Heart right ventricle (tissue), 16 donors: ENCODE results near the gene BIN1. TPM values are rescaled to one million over a fixed set of nuclear protein-coding genes. Genes with fewer than 3 reads are reported as not detected.

Experiments used
- ATAC-seq, 8 donors: fragments of 200-7000 bp; cut with Tn5 transposase; one replicate each; pipeline ENCODE4 v1.9.1; 2020; ENCODE audit warnings: mild to moderate bottlenecking in 8 of 8, moderate library complexity in 8 of 8, moderate number of reproducible peaks in 1 of 8
- DNase-seq, 2 donors: peaks; one replicate each; pipeline ENCODE4 v3.0.0-alpha.2; 2020
- H3K27ac ChIP-seq, 10 donors: fragments of 200-600 bp; sonication (generic) in 2 of 10; one replicate each; pipeline versions ENCODE4 v1.5.0 to v1.8.0; 2020 to 2022; ENCODE audit warnings: mild to moderate bottlenecking in 3 of 10
- H3K27me3 ChIP-seq, 7 donors: fragments of 200-600 bp; one replicate each; pipeline ENCODE4 v1.8.0; 2021 to 2022; ENCODE audit warnings: mild to moderate bottlenecking in 2 of 7
- H3K36me3 ChIP-seq, 9 donors: fragments of 200-600 bp; sonication (generic) in 1 of 9; one replicate each; pipeline versions ENCODE4 v1.5.0 to v1.8.0; 2020 to 2022; ENCODE audit warnings: mild to moderate bottlenecking in 2 of 9
- H3K4me1 ChIP-seq, 9 donors: fragments of 200-600 bp; sonication (generic) in 1 of 9; one replicate each; pipeline versions ENCODE4 v1.5.0 to v1.8.0; 2020 to 2022; ENCODE audit warnings: mild to moderate bottlenecking in 4 of 9
- H3K4me3 ChIP-seq, 10 donors: fragments of 200-600 bp; sonication (generic) in 2 of 10; one replicate each; pipeline versions ENCODE4 v1.5.0 to v1.8.0; 2020 to 2022; ENCODE audit warnings: mild to moderate bottlenecking in 7 of 10, moderate library complexity in 2 of 10
- H3K9me3 ChIP-seq, 11 donors: fragments of 200-600 bp in 10 of 11; sonication (generic) in 2 of 11; one replicate each; pipeline versions ENCODE4 v1.5.0 to v1.8.0; 2013 to 2022; ENCODE audit warnings: mild to moderate bottlenecking in 2 of 11, control low read depth in 1 of 11, moderate library complexity in 1 of 11
- WGBS, 2 donors: extraction: QIAGEN DNeasy Blood & Tissue Kit; methylation state at CpG; one replicate each; pipeline ENCODE4 v1.1.7; 2013; ENCODE audit warnings: inconsistent platforms in 1 of 2; 5-methylcytosine and 5-hydroxymethylcytosine counted together
- intact Hi-C, 10 donors: fragments of 100-400 bp; cut with DNase I; formaldehyde crosslinking; loops; one replicate each; pipeline versions ENCODE4 v1.11.1 to v1.14.2; 2022
- polyA plus RNA-seq, 2 donors: library from polyadenylated mRNA; stranded (reverse); fragments of 200-250 nt; gene quantifications; one replicate each; pipeline ENCODE4 v1.2.3, GENCODE V29; 2013
- total RNA-seq, 10 donors: library from RNA; stranded (reverse); fragmentation: NEBNext Ultra II Directional in 3 of 10; extraction: Animal tissue kit (Norgen Biotek cat#: 25700) in 3 of 10; gene quantifications; one replicate each; pipeline versions ENCODE4 v1.2.1 to v1.2.4, GENCODE V29; 2021 to 2023
- TF ChIP-seq, protein P1 (sequence below), 9 donors: fragments of 200-600 bp; sonication (generic) in 2 of 9; IDR thresholded peaks; one replicate each; pipeline versions ENCODE4 v1.5.0 to v1.8.0; 2021 to 2022; ENCODE audit warnings: antibody characterized with exemption in 9 of 9, mild to moderate bottlenecking in 5 of 9, moderate library complexity in 1 of 9
- donor health status: Arrhythmogenic right ventricular cardiomyopathy.
- donor health status: ischemic (EF 13 %, LVEDD 7.1; RV severe dilation, severe dysfunction).
- donor health status: healthy with polysubstance abuse.
- donor health status: DM: no; HTN: yes; CAD: no.
- donor health status: DM: no; HTN: no; CAD: no.
- donor health status: ischemic (EF 25% LVEDD 6.9; RV normal size, moderate dysfunction).
- donor health status: ischemic (EF 25% LVEDD 5.7; RV mildly dilated, moderate dysfunction).
- donor health status: healthy.
- donor health status: DM: yes; HTN: yes; CAD: no.
- donor health status: Ischemic cardiomyopathy.
- donor health status: ischemic (EF 35%, LVEDD 5.7; RV mildly dilated, moderate dysfunction).
- donor health status: nonischemic (EF 11% LVEDD 7.7; RV severe dilation, severe dysfunction).
- donor health status: DM: yes; HTN: yes; CAD: no.
- donor health status: PGD.
- donor health status: ischemic (EF 29% LVEDD 5.4; RV normal size, mild dysfunction).
- donor health status: nonischemic (EF 23%, LVEDD 6.1; RV moderate dilation, normal function).

BIN1 gene
- total and polyA plus RNA-seq, 12 donors, result 8.4 to 21.7 (median 16.0) TPM

DNA sequence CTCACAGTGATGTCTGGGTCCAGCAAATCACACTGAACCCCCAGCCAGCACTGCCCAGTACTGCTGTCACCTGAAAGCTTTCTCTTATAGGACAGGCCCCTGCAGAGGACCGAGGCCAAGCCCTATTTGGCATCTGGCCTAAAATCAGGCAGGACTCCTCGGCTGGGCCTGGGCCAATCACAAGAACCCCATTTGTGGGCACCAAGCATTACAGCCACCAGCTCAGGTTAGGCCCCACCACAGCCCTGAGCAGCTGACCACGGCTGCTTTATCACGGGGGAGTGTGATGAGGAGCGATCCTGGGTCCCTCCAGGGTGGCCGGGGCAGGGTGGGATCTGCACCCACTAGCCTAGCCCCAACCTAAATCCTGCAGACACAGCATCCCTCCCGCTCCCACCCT lies 8.2 kb downstream of the BIN1 start:
- H3K36me3 ChIP-seq, result no peaks in the 10 kb centered on the region
- TF ChIP-seq, protein P1, sequence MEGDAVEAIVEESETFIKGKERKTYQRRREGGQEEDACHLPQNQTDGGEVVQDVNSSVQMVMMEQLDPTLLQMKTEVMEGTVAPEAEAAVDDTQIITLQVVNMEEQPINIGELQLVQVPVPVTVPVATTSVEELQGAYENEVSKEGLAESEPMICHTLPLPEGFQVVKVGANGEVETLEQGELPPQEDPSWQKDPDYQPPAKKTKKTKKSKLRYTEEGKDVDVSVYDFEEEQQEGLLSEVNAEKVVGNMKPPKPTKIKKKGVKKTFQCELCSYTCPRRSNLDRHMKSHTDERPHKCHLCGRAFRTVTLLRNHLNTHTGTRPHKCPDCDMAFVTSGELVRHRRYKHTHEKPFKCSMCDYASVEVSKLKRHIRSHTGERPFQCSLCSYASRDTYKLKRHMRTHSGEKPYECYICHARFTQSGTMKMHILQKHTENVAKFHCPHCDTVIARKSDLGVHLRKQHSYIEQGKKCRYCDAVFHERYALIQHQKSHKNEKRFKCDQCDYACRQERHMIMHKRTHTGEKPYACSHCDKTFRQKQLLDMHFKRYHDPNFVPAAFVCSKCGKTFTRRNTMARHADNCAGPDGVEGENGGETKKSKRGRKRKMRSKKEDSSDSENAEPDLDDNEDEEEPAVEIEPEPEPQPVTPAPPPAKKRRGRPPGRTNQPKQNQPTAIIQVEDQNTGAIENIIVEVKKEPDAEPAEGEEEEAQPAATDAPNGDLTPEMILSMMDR (IDR thresholded peaks at IDR 0.05), result no peak
- H3K9me3 ChIP-seq, result no peaks in the 10 kb centered on the region
- intact Hi-C loops, result no loop called here
- H3K27ac ChIP-seq, result no peak overlapping the region
- no peak for DNase-seq
- H3K4me3 ChIP-seq, result no peak overlapping the region
- H3K4me1 ChIP-seq, result peaks cover 2 to 29% (median 18%) of the 10 kb centered on the region in 9 donors
- ATAC-seq, result no peak
- WGBS, 2 donors, result 79 to 83% methylated on average over 7 of the region's 7 CpGs
- H3K27me3 ChIP-seq, result no peaks in the 10 kb centered on the region

DNA sequence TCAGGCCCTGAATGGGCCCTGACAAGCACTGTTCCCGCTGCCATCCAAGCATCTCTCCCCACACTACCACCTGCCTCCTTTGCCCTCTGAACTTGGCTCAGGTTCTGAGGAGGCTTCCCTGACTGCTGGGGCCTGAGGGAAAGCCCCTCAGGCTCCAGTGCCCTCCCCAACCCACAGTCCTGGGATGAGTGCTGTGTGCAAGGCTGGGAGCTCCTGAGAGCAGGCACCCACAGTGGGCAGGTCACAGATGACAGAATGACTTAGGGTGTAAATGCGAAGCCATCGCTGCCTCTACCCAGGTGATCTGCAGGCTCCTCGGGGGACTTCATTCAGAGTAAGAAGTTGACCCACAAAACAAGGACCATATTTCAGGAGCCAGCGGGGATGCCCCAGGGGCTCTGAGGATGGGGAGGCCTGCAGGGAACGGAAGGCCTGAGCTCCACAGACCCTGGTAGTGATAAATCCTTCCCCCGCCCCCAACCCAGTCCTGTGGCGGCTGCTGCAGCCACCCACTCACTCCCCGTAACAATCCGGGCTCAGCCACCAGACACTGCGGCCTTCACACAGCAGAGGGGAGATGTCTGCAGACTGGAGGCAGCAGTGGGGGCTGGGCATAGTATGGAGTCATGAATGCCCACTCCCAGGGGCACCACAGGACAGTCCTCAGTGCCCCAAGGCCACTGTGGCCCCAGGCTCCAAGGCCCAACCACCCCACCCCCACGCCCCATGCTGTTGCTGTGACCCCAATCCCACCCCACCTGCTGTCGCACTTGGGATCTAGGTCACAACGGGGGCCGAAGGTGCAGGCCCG lies 8.9 kb downstream of the BIN1 start:
- intact Hi-C loops, result no loop called here
- TF ChIP-seq, protein P1 (IDR thresholded peaks at IDR 0.05), result no peak
- Histone ChIP-seq H3K27ac (no peak overlapping the region), H3K27me3 (no peaks in the 10 kb centered on the region), H3K9me3 (no peaks in the 10 kb centered on the region), H3K4me3 (no peak overlapping the region), H3K4me1 (peaks cover 2 to 28% (median 20%) of the 10 kb centered on the region in 9 donors), H3K36me3 (no peaks in the 10 kb centered on the region)
- no peak for ATAC-seq
- WGBS, 2 donors, result 84 to 89% methylated on average over 15 to 16 of the region's 16 CpGs
- DNase-seq, result no peak

DNA sequence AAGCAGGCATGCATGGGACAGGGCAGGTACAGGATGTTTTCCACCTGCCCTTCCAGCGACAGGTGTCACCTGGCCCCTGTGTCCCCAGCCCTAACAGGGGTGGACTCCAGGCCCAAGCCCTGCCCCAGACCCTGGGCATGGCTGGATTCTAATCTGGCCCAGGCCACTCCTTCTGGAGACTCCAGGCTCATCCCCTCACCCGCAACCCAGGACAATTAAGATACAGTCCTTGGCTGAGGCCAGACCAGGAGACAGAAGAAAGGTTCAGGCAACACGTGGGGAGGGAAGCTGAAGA lies 9.5 kb downstream of the BIN1 start:
- 89% methylated on average over 3 of the region's 3 CpGs for WGBS, 2 donors

DNA sequence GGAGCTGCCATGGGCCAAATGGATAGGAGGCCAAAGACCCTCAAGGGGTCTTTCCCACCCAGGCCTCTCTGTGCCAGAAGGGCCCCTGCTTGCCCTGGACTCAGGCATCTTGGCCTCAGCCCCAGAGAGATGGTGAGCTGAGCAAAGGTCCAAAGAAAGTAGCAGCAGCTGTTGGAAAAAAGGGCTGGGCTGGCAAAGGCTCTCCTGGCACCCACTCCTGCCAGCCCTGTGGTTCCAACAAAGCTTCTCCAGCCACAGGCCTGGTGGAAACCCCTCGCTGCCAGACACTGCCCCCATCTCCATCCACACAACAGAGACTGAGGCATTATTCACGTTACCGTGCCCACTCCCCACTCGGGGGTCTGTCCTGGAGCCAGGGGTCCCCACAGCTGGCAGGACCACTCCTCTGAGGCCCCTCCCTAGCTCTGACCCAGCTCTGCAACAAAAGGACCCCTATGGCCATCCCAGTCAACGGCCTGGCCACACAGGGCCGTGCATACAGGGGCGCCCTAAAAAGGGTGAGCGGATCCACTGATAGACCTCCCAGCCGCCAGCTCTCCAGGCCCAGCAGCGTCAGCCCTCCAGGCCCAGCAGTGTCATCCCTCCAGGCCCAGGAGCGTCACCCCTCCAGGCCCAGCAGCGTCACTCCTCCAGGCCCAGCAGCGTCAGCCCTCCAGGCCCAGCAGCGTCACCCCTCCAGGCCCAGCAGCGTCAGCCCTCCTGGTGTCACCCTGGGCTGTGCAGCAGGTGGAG lies 10.1 kb downstream of the BIN1 start:
- Histone ChIP-seq H3K9me3 (no peaks in the 10 kb centered on the region), H3K4me3 (no peak overlapping the region), H3K27me3 (no peaks in the 10 kb centered on the region), H3K27ac (no peak overlapping the region), H3K36me3 (no peaks in the 10 kb centered on the region), H3K4me1 (peaks cover 2 to 28% (median 20%) of the 10 kb centered on the region in 9 donors)
- intact Hi-C loops, result no loop called here
- WGBS, 2 donors, result 92 to 93% methylated on average over 15 of the region's 15 CpGs
- ATAC-seq (peak in 4 of 8 donors; percentile 28 to 51 (median 36)), DNase-seq (no peak)
- TF ChIP-seq, protein P1 (IDR thresholded peaks at IDR 0.05), result no peak

More for the DNA sequence above, 9.5 kb downstream of the BIN1 start:
- TF ChIP-seq, protein P1 (IDR thresholded peaks at IDR 0.05), result no peak
- no peaks in the 10 kb centered on the region for H3K9me3 ChIP-seq
- no peak overlapping the region for H3K27ac ChIP-seq
- intact Hi-C loops, result no loop called here
- no peaks in the 10 kb centered on the region for H3K36me3 ChIP-seq
- peaks cover 2 to 28% (median 20%) of the 10 kb centered on the region in 9 donors for H3K4me1 ChIP-seq
- H3K27me3 ChIP-seq, result no peaks in the 10 kb centered on the region
- H3K4me3 ChIP-seq, result no peak overlapping the region
- ATAC-seq (peak in 1 of 8 donors; percentile 11), DNase-seq (no peak)
